Mesodermal cell (in vitro differentiated cells): ENCODE data around the gene SIL1.

ENCODE experiments used
- H3K27ac ChIP-seq: 2 replicates; pipeline ENCODE4 v1.7.0; 2013; ENCODE audit warnings: mild to moderate bottlenecking, low read depth, low read length, moderate library complexity; ENCODE audit not compliant: severe bottlenecking
- H3K36me3 ChIP-seq: 2 replicates; pipeline ENCODE4 v1.7.1; 2013; ENCODE audit warnings: mild to moderate bottlenecking, low read length, moderate library complexity; ENCODE audit not compliant: control insufficient read depth, insufficient read depth
- H3K4me1 ChIP-seq: one replicate; pipeline ENCODE4 v1.7.1; 2013; ENCODE audit warnings: mild to moderate bottlenecking, low read length; ENCODE audit not compliant: insufficient read depth, control insufficient read depth, poor library complexity, severe bottlenecking
- H3K4me3 ChIP-seq: 2 replicates; pipeline ENCODE4 v1.7.0; 2013; ENCODE audit warnings: low read length, control low read depth, mild to moderate bottlenecking; ENCODE audit not compliant: insufficient read depth, poor library complexity, severe bottlenecking; ENCODE audit errors: extremely low read depth
- H3K9me3 ChIP-seq: 2 replicates; pipeline ENCODE4 v1.7.1; 2013; ENCODE audit warnings: mild to moderate bottlenecking, low read length, moderate library complexity; ENCODE audit not compliant: control insufficient read depth
- WGBS, 2 experiments: methylation state at CpG; one replicate each; pipeline ENCODE4 v1.1.5; 2013; ENCODE audit warnings: missing lambda C conversion rate in 2 of 2; ENCODE audit not compliant: insufficient coverage in 2 of 2; 5-methylcytosine and 5-hydroxymethylcytosine counted together

The SIL1 gene

DNA sequence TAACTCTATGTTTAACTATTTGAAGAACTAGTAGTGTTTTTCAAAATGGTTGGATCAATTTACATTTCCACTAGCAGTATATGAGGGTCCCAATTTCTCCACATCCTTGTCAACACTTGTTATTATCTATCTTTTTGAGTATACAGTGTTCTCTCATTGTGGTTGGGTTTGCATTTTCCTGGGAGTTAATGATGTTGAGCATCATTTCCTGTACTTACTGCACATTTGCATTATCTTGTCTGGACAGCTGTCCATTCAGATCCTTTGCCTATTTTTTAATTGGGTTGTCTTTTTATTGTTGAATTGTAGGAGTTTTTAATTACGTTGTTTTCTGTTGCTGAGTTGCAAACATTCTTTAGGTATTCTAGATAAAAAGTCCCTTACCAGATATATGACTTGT, 219.6 kb downstream of the SIL1 start:
- H3K36me3 ChIP-seq: no peaks in the 10 kb centered on the region
- peaks cover 45% of the 10 kb centered on the region for H3K4me1 ChIP-seq
- no peak overlapping the region for H3K27ac ChIP-seq
- no peaks in the 10 kb centered on the region for H3K9me3 ChIP-seq
- no peak overlapping the region for H3K4me3 ChIP-seq
- WGBS, 2 experiments: no CpG with 5 or more reads among the region's 1 CpG

DNA sequence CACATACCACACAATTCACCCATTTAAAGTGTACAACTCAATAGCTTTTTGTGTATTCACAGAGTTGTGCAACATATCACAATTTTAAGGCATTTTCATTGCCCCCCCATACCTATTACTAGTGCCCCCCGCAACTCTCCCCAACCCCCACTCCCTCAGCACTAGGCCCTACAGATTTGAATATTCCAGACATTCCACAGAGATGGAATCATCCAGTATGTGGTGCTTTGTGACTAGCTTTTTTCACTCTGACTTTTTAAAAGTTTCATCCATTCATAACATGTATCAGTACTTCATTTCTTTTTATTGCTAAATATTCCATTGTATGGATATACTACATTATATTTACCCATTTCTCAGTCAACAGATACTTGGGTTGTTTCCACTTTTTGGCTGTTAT, 220.1 kb downstream of the SIL1 start:
- Histone ChIP-seq H3K9me3 (no peaks in the 10 kb centered on the region), H3K4me1 (peaks cover 44% of the 10 kb centered on the region), H3K36me3 (no peaks in the 10 kb centered on the region), H3K4me3 (no peak overlapping the region), H3K27ac (no peak overlapping the region)
- WGBS, 2 experiments: no CpG with 5 or more reads among the region's 1 CpG

DNA sequence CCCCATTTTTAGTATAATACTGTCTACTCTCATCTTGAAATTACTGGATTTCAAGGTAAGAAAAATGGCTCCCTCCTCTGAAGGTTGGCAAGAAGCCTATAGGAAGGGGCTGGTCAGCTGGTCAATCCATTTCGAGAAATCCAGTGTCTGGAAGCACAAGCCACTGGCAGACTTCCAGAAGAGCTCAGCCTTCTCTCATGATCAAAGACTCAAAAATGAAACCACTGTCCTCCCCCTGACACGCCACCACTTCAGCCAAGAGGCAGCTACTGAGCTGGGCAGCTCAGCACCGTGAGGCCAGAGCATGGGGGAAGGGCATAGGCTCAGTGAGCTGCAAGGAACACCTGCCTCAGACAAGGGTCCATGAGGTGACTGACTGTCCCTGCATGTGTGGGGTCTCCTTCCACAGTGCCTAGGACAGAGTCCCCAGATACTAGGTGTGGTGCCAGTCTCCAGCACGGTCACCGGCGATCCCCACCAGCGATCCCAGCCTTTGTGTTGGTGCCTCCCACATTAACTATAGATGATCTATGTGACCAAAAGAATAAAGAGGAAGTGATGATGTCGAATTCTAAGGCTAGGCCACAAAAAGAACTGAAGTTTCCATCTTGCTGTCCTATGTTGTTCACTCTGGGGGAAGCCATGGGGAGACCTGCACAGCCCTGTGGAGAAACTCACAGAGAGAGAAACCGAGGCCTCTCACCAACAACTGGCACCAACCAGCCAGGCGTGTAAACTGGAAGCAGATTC, 222.9 kb downstream of the SIL1 start:
- Histone ChIP-seq H3K9me3 (no peaks in the 10 kb centered on the region), H3K27ac (no peak overlapping the region), H3K36me3 (no peaks in the 10 kb centered on the region), H3K4me1 (peaks cover 31% of the 10 kb centered on the region), H3K4me3 (no peak overlapping the region)
- 95 to 96% methylated on average over 3 to 5 of the region's 10 CpGs for WGBS, 2 experiments

DNA sequence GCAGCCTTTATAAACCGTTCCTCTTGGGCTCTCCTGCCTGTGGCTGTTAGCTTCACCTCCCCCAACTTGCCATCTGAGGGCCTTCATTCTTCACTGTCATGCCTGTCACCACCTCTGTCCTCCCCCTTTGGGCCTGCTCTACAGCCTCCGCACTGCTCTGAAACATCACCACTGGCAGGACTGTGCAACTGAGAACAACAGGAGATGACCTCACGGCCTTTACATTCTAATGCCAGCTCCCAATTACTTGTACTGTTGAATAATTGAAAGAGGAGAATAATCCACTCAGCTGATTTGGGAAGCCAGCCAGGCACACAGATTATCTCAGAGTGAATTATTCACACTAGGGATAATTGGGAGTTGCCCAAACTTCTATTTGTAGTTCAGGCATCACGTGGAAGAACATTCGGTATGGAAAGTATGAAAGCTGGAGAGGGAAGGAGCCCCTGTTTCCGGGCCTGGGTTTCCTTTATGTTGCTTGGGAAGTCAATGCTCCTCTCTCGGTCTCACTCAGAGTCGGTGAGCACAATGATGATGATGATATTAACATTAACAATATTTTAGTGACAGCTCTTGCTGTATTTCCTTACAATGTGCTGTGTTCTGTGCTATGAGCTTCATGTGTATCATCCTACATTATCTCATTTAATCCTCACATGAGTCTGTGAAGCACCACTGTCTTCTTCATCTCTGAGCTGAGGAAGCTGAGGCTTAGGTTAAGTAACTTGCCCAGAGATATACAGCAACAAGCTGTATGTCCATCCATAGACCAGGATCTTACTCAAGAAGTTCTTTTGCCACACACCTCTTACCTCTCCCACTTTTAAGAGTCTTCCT, 223.7 kb downstream of the SIL1 start:
- Histone ChIP-seq H3K4me3 (no peak overlapping the region), H3K36me3 (no peaks in the 10 kb centered on the region), H3K9me3 (no peaks in the 10 kb centered on the region), H3K4me1 (peaks cover 23% of the 10 kb centered on the region), H3K27ac (peak overlapping the region; percentile 70)
- WGBS, 2 experiments: 59 to 68% methylated on average over 2 to 4 of the region's 8 CpGs

DNA sequence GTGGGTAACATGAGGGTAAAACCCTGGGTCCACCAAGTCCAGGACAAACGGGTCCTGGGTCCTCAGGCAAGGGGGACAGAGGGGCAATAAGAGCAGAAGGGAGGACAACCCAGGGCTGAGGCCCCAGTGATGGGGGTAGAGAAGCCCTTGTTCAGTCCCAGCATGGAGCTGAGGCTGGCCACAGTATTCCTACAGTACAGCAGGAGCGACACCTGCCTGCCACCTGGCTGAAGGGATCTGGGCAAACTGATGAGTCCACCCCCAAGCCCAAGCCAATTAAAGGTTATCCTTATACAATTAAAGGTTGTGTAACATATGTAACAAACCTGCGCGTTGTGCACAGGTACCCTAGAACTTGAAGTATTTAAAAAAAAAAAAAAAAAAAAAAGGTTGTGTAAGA, 225.3 kb downstream of the SIL1 start:
- Histone ChIP-seq H3K4me3 (no peak overlapping the region), H3K4me1 (peaks cover 19% of the 10 kb centered on the region), H3K36me3 (no peaks in the 10 kb centered on the region), H3K27ac (no peak overlapping the region), H3K9me3 (no peaks in the 10 kb centered on the region)
- 38 to 57% methylated on average over 1 of the region's 4 CpGs for WGBS, 2 experiments

DNA sequence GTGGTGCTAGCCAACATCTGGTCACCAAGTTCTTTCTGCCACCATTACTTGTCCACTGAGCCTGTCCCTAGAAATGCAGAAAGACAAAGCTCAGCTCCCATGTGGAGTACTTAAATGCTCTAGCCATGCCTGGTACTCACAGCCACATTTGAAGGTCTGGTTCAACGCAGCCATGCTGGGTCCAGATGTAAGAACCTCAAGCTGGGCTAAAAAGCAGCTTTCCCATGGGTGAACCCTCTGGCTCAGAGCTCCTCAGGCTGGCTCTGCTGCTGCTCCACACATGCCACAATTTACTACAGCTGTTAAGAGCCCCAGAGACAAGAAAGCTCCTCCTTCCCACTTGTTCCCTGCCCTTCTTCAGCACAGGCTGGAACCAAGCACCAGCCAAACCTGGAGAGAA, 225.9 kb downstream of the SIL1 start:
- H3K36me3 ChIP-seq: no peaks in the 10 kb centered on the region
- H3K27ac ChIP-seq: no peak overlapping the region
- no peaks in the 10 kb centered on the region for H3K9me3 ChIP-seq
- peaks cover 15% of the 10 kb centered on the region for H3K4me1 ChIP-seq
- H3K4me3 ChIP-seq: no peak overlapping the region
- 84 to 100% methylated on average over 1 of the region's 1 CpG for WGBS, 2 experiments

DNA sequence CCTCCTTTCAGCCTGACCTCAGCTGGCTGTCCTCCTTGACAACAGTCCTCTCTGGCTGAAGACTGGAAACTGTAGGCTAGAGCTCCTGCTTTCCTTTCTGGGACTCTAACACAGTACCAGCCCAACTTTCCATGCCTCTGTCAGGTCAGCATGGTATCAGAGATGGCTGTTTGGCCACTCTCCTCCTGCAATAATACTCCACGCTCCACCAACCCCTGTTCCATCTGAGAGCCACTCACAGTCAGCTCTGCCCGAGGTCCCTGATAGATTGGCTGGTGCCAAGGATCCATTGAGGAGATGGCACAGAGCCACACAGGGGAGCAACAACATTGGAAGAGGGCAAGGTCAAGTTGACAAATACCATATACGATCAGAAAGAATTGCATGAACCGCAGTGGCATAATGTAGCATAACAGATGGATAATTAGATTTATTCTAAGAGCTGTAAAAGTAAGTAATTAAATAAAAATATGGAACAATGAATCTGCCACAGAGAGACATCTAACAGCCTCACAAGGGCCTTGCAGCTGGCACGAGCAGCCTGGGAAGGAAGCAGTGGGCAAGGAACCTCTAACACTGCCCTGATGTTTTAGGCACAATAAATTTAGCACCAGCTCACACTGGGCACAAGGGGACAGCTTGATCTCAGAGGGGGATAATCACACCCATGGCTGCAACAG, 228.7 kb downstream of the SIL1 start:
- WGBS, 2 experiments: 94 to 100% methylated on average over 2 to 4 of the region's 5 CpGs
- no peaks in the 10 kb centered on the region for H3K36me3 ChIP-seq
- H3K4me3 ChIP-seq: no peak overlapping the region
- H3K9me3 ChIP-seq: no peaks in the 10 kb centered on the region
- H3K27ac ChIP-seq: no peak overlapping the region
- H3K4me1 ChIP-seq: peaks cover 17% of the 10 kb centered on the region

DNA sequence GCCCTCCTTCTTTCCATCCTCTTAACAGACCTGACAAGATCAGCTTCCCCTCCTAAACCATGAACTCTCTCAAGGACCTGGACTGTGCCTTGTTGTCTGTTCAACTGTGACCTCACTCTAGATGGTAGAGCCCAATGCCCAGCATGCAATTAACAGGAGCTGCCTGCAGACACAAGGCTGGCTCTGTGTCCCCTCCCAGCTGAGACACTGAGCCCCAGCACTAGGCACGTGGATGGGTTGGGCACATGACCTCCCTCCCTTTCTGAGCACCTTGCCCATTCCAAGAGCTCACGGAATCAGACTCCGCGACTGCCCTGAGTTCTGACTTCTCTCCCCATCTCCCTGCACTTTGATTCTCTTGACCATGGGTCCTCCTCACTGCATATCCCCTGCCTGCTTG, 229.6 kb downstream of the SIL1 start:
- Histone ChIP-seq H3K27ac (no peak overlapping the region), H3K9me3 (no peaks in the 10 kb centered on the region), H3K4me3 (no peak overlapping the region), H3K4me1 (peaks cover 18% of the 10 kb centered on the region), H3K36me3 (no peaks in the 10 kb centered on the region)
- 76 to 96% methylated on average over 4 of the region's 4 CpGs for WGBS, 2 experiments

DNA sequence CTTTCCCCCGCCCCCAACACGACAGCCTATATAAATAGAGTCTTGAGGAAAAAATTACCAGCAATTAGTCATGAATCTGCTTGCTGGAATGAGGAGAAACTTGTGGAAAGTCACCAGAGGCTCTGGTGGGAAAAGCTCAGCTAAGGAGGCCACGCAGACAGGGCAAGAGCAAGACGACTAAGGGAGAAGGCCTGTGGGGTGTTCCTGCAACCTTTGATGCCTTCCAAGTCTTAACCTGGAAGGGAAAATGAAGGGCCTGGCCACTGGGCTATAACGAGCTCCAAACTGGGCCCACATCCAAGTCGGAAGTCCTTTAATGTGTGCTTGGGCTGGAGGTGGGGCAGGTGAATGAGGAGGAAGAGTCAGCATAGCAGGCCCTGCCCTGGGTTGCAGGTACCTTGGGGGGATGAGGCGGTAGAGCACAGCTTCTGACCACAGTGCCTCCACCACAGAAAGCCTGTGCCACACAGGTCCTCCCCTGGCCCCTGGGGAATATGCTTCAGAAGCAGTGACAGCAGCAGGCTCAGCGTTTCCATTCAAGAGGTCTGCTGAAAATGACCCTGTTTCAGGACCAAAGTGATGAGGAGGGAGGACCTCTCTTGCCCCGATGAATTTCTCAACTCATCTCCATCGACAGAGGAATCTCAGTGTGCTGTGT, 230.2 kb downstream of the SIL1 start:
- no peaks in the 10 kb centered on the region for H3K9me3 ChIP-seq
- no peak overlapping the region for H3K4me3 ChIP-seq
- 93 to 94% methylated on average over 8 to 10 of the region's 10 CpGs for WGBS, 2 experiments
- no peak overlapping the region for H3K27ac ChIP-seq
- H3K36me3 ChIP-seq: no peaks in the 10 kb centered on the region
- H3K4me1 ChIP-seq: peaks cover 24% of the 10 kb centered on the region

DNA sequence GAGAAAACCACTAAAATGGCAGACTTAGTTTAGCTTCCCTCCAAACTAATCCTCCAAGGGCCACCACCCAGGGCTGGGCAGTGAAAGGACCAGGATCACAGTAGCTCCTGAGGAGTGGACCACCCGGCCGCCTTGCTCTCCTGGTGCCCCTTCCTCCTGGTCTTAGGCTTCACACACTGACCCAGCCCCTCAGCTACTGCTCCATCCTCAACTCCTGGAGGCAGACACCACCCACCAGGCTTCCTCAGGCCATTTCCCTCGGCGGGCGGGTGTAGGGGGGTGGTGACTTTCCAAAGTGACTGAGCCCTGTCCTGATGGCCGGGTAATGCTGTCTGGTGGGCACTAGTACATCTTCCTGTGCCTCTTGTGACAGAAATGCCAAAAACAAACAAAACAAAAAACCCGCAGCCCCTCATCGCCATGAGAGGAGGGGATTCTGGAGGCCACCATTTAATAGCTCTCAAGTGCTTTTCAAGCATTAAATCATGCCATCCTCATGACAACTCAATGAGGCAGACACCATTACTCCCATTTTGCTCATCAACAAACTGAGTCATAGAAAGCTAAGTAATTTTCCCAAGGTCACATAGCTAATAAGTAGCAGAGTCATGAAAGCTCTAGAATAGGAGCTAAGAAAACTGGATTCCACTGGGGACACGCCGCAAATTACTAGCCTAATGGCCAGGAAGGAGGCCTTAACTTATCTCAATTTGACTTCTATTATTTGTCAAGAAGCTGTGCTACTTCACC, 231.8 kb downstream of the SIL1 start:
- WGBS, 2 experiments: 94 to 100% methylated on average over 4 to 6 of the region's 10 CpGs
- H3K36me3 ChIP-seq: no peaks in the 10 kb centered on the region
- H3K4me3 ChIP-seq: no peak overlapping the region
- H3K9me3 ChIP-seq: no peaks in the 10 kb centered on the region
- H3K27ac ChIP-seq: no peak overlapping the region
- H3K4me1 ChIP-seq: peaks cover 38% of the 10 kb centered on the region
